ENCODE results near the gene TM9SF1. TPM values are rescaled to one million over a fixed set of nuclear protein-coding genes. Genes with fewer than 3 reads are reported as not detected.

The TM9SF1 gene
- total and polyA plus RNA-seq, 2 of the 13 experiments (the other 11 are each of a cell fraction or from before 2014, with no cell fraction given) = 83.2 to 110 TPM

- H3K79me2 ChIP-seq (ENCODE audit: insufficient read depth, low read length) = peaks cover 53% of the 10 kb centered on the region
- CTCF ChIA-PET (ENCODE audit: low intra/inter-chr PET ratio, low total read pairs) = no interaction called here
- no peak overlapping the region for H2AFZ ChIP-seq (ENCODE audit: low read length)
- peaks cover 0 to 4% of the 10 kb centered on the region in 2 experiments; a peak in 1 of 5 replicates for H3K27me3 ChIP-seq (ENCODE audit: control insufficient read depth in 1 of 2, insufficient read depth in 2 of 2, low read length in 2 of 2)
- peak overlapping the region; percentile 91 for H3K9ac ChIP-seq (ENCODE audit: insufficient read depth, low read depth, low read length)
- H3K4me1 ChIP-seq (ENCODE audit: insufficient read depth, low read length) = peaks cover 44% of the 10 kb centered on the region
- no TSS peak for BruUV-seq (replicated peaks)
- in situ Hi-C loops (cut with HindIII; ENCODE audit: extremely low pct_ligation_motif_present, low pct_unique_long_range_greater_than_20kb) = no loop called here
- peak; percentile 29 for ATAC-seq
- 49% methylated on average over 2 of the region's 2 CpGs for WGBS (ENCODE audit: low lambda C conversion rate)
- POLR2A ChIA-PET = interaction anchor here (1.7 to 18.0 kb wide), 6 partner anchors 8 to 140 kb away, joined by 5 to 850 read pairs (median 42); partner anchors contain the start of genes CHMP4A, CIDEB, DHRS1 and LTB4R
- intact Hi-C loops (cut with micrococcal nuclease; ENCODE audit: unreplicated experiment) = loop anchor here (2.0 to 10.0 kb wide), 2 partner anchors 45 to 1191 kb away; partner anchors contain the start of gene IPO4
- H4K20me1 ChIP-seq (ENCODE audit: insufficient read depth, low read length) = peaks cover 7% of the 10 kb centered on the region; the same call in 1 of the 2 replicates
- peak overlapping the region; percentile 83 to 91 (median 85) for H3K4me3 ChIP-seq (replicated peaks in 1 of 3; ENCODE audit: insufficient read depth in 1 of 3, low read depth in 2 of 3, low read length in 3 of 3)
- peaks cover 26 to 48% of the 10 kb centered on the region in 2 experiments for H3K36me3 ChIP-seq (replicated peaks in 1 of 2; ENCODE audit: control insufficient read depth in 1 of 2, insufficient read depth in 2 of 2, low read length in 2 of 2)
- peak overlapping the region; percentile 84 for H3K27ac ChIP-seq (ENCODE audit: extremely low read length, insufficient read depth, low read length)
- H3K9me3 ChIP-seq (ENCODE audit: low read length) = no peaks in the 10 kb centered on the region
- peak; percentile 64 for DNase-seq (ENCODE audit: low spot score)
- H3K4me2 ChIP-seq (ENCODE audit: low read depth, low read length) = peak overlapping the region; percentile 96
- no peak for FAIRE-seq
- TF ChIP-seq MZF1 (CRISPR knock-in tag; IDR thresholded peaks at IDR 0.05; ENCODE audit: borderline replicate concordance) = peak; percentile 88; the same call in 1 of the 2 replicates
- TF ChIP-seq DRAP1 (CRISPR knock-in tag; IDR thresholded peaks at IDR 0.05) = 0 out of 2 replicates have a peak, but pooled peaks have one; percentile 13
- no peak for TF ChIP-seq CBFB (CRISPR knock-in tag; IDR thresholded peaks at IDR 0.05)
- TF ChIP-seq, protein P1, sequence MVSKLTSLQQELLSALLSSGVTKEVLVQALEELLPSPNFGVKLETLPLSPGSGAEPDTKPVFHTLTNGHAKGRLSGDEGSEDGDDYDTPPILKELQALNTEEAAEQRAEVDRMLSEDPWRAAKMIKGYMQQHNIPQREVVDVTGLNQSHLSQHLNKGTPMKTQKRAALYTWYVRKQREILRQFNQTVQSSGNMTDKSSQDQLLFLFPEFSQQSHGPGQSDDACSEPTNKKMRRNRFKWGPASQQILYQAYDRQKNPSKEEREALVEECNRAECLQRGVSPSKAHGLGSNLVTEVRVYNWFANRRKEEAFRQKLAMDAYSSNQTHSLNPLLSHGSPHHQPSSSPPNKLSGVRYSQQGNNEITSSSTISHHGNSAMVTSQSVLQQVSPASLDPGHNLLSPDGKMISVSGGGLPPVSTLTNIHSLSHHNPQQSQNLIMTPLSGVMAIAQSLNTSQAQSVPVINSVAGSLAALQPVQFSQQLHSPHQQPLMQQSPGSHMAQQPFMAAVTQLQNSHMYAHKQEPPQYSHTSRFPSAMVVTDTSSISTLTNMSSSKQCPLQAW (CRISPR knock-in tag; IDR thresholded peaks at IDR 0.05) = no peak
- TF ChIP-seq RBFOX2 (IDR thresholded peaks at IDR 0.05; ENCODE audit: low read depth, low read length) = no peak
- TF ChIP-seq, protein P2, sequence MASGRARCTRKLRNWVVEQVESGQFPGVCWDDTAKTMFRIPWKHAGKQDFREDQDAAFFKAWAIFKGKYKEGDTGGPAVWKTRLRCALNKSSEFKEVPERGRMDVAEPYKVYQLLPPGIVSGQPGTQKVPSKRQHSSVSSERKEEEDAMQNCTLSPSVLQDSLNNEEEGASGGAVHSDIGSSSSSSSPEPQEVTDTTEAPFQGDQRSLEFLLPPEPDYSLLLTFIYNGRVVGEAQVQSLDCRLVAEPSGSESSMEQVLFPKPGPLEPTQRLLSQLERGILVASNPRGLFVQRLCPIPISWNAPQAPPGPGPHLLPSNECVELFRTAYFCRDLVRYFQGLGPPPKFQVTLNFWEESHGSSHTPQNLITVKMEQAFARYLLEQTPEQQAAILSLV (CRISPR knock-in tag; IDR thresholded peaks at IDR 0.05; ENCODE audit: borderline replicate concordance) = no peak
- 0 out of 2 replicates have a peak, but pooled peaks have one; percentile 44 for TF ChIP-seq ZFYVE20 (CRISPR knock-in tag; IDR thresholded peaks at IDR 0.05; ENCODE audit: borderline replicate concordance, low read depth)
- no peak for TF ChIP-seq ZNF549 (CRISPR knock-in tag; IDR thresholded peaks at IDR 0.05)
- no peak for TF ChIP-seq ZNF263 (CRISPR knock-in tag; IDR thresholded peaks at IDR 0.05)
- TF ChIP-seq, protein P3, sequence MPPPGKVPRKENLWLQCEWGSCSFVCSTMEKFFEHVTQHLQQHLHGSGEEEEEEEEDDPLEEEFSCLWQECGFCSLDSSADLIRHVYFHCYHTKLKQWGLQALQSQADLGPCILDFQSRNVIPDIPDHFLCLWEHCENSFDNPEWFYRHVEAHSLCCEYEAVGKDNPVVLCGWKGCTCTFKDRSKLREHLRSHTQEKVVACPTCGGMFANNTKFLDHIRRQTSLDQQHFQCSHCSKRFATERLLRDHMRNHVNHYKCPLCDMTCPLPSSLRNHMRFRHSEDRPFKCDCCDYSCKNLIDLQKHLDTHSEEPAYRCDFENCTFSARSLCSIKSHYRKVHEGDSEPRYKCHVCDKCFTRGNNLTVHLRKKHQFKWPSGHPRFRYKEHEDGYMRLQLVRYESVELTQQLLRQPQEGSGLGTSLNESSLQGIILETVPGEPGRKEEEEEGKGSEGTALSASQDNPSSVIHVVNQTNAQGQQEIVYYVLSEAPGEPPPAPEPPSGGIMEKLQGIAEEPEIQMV (CRISPR knock-in tag; IDR thresholded peaks at IDR 0.05; ENCODE audit: low read depth) = no peak
- no peak for TF ChIP-seq SRSF1 (optimal IDR thresholded peaks at IDR 0.05; ENCODE audit: low read depth, low read length)
- no peak for TF ChIP-seq PAX8 (CRISPR knock-in tag; IDR thresholded peaks at IDR 0.05; ENCODE audit: borderline replicate concordance)
- TF ChIP-seq, protein P4, sequence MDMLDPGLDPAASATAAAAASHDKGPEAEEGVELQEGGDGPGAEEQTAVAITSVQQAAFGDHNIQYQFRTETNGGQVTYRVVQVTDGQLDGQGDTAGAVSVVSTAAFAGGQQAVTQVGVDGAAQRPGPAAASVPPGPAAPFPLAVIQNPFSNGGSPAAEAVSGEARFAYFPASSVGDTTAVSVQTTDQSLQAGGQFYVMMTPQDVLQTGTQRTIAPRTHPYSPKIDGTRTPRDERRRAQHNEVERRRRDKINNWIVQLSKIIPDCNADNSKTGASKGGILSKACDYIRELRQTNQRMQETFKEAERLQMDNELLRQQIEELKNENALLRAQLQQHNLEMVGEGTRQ (IDR thresholded peaks at IDR 0.05; ENCODE audit: low read depth, low read length) = peak; percentile 17; the same call in 1 of the 2 replicates
- TF ChIP-seq, protein P4 (CRISPR knock-in tag; IDR thresholded peaks at IDR 0.05; ENCODE audit: borderline replicate concordance) = no peak
- TF ChIP-seq ZNF598 (CRISPR knock-in tag; IDR thresholded peaks at IDR 0.05; ENCODE audit: borderline replicate concordance) = no peak
- TF ChIP-seq ZNF354B (CRISPR knock-in tag; IDR thresholded peaks at IDR 0.05) = no peak
- TF ChIP-seq ATF7-NPFF (CRISPR knock-in tag; IDR thresholded peaks at IDR 0.05; ENCODE audit: low read depth) = no peak
- TF ChIP-seq IRF2 (CRISPR knock-in tag; IDR thresholded peaks at IDR 0.05) = no peak
- TF ChIP-seq ZKSCAN5 (CRISPR knock-in tag; IDR thresholded peaks at IDR 0.05) = no peak
Observed at GRCh38 chr14:24233538-24233866, 38.3 kb upstream of the TM9SF1 start.
